Stimulated activated CD8-positive, alpha-beta memory T cell treated with anti-CD3 and anti-CD28 coated beads, Interleukin-4, amount 100 ng/mL, for 24 hours (primary cell): ENCODE measurements around the gene ARPC5L.
"Not testable (repeated sequence)": the region's sequence is repeated elsewhere in the genome, so short reads cannot be mapped to it uniquely, and the experiment has no call there.

ENCODE experiments used
- DNase-seq: peaks from one replicate; pipeline ENCODE4 v3.0.0-alpha.2; 2020; ENCODE audit warnings: low read depth

Gene ARPC5L

DNA sequence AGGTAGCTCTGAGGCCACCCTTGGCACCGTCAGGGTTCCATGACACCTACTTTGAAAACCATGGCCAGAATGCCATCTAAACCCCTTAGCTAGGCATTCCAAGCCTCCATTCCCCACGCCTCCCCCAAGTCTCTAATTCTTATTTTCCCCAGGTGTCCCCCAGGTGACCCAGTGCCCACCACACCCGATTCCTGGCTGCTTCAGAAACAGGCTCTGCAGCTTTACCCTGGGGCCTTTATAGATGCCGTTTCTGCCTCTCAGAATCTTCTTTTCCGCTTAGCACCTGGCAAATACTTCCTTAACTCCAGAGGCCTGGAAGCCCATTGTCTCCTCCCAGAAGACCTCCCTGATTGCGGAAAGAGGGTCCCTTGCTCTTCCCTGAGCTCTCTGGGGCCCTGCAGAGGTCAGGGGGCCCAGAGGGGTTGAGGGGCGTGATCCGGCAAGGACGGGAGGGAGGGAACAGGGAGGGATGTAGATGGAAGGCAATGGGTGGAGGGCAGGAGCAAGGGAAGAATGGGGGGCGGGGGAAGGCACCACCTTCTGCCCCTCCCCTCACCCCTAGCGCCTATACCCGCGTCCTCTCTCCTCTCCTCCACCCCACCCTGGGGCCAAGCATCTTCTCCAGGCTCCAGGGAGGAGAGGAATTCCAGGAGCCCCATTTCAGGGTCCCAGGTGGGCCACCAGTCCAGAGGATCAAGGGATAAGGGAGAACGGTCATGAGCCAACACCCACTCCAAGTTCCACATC, 20.7 kb upstream of the ARPC5L start:
- no peak for DNase-seq

DNA sequence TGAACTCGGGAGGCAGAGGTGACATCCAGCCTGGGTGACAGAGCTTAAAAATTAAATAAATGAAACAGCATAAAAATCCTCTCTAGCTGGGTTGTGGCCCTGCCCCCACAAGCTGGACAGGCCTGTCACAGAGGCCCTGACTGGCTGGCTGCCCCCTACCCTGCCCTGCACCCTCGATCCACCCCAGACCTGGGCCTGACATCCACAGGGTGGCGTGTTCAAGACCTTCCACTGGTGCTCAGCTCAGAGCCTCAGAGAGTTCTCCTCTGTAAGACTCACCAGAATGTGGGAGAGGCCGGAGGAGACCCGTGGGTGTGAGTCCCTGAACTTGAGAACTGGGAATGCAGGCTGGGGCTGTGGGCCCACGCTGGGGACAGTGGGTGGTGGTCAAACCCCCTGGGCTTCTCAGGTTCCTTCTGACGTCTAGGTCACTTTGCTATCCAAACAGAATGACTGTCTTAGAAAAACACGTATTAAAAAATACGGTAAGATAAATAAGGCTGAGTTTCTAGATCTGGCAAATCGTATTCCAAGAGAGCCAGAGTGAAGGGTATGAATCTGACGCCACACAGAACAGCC, 18.4 kb upstream of the ARPC5L start:
- DNase-seq: no peak

DNA sequence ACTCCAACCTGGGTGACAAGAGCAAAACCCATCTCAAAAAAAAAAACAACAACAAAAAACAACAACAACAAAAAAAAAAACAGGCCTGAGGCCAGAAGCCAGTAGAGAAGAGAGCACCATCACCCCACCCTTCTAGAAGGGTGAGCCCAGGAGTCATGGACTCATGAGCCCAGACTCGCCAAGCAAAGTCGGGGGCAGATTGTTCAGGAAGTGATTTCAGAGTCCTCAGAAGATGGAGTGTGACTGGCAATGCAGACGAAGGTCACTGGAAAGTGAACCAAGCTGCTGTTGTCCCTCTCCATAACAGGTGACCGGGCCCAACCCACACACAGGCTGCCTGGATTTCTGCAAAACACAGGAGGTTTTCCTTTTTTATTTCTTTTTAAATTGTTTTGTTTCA, 17.6 kb upstream of the ARPC5L start:
- no peak for DNase-seq

DNA sequence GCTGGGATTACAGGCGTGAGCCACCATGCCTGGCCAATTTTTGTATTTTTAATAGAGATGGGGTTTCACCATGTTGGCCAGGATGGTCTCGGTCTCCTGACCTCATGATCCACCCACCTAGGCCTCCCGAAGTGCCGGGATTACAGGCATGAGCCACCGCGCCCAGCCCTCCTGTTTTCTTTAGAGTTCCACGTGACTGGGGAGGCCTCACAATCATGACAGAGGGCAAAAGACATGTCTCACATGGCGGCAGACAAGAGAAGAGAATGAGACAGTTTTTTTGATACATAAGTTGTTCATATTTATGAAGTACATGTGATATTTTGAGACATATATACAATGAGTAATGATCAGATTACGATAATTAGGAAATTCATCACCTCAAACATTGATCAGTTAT, 15.5 kb upstream of the ARPC5L start:
- DNase-seq: not testable (repeated sequence)

DNA sequence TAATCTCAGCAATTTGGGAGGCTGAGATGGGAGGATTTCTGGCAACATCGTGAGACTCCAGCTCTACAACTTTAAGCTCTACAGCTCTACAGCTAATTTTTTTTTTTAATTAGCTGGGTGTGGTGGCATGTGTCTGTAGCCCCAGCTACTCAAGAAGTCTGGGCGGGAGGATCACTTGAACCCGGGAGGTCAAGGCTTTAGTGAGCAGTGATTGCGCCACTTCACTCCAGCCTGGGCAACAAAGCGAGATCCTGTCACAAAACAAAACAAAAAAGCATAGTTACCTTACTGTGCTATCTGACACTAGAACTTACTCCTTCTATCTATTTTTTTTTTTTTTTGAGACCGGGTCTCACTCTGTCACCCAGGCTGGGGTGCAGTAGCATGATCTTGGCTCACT, 15.0 kb upstream of the ARPC5L start:
- no peak for DNase-seq

DNA sequence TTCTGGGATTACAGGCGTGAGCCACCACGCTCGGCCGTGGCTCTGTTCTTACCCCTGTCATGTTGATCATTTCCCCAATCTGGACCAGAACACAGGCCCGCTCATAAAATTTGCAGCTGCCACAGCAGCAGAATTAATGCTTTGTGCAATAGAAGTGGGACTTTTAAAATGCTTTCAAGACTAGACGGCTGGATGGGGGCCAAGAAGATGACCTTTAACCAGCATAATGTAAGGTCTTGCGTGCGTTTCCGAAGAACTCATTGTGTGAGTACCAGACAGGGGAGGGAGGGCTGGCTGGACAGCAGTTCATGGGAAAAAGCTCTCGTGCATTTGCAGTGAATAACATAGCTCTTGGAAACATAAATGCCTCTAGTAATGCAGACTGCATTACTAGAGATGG, 12.1 kb upstream of the ARPC5L start:
- DNase-seq: no peak

DNA sequence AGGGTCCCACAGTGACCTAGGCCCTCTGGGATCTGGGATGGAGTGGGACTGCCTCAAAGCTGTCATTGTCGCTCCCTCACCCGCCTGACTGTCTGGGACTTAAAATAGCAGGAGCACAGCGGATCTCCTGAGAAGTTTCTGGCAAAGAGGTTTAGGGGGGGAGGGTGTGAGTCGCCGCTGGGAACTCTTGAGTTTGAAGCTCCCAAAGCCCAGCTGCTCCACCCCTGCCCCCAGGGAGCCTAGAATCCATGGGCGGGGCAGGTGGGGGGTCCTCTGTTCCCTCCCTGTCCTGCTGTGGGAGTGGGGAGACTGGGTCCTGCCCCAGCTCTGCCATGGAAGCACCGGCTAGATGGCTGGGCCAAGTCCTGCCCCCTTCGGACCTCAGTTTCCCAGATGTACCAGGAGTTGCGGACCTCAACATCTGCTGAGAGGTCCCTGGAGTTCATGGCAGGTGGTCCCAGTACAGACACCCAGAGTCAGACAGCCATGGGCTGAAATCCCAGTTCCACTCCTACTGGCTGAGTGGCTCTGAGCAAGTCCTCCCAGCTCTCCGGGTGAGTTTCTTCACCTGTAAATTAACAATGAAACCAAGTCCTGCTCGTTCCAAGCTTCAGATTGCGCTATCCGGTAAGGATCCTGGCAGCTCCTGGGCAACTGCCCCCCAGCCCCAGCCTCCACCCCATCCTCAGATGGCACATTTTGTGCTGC, 9.7 kb upstream of the ARPC5L start:
- no peak for DNase-seq

DNA sequence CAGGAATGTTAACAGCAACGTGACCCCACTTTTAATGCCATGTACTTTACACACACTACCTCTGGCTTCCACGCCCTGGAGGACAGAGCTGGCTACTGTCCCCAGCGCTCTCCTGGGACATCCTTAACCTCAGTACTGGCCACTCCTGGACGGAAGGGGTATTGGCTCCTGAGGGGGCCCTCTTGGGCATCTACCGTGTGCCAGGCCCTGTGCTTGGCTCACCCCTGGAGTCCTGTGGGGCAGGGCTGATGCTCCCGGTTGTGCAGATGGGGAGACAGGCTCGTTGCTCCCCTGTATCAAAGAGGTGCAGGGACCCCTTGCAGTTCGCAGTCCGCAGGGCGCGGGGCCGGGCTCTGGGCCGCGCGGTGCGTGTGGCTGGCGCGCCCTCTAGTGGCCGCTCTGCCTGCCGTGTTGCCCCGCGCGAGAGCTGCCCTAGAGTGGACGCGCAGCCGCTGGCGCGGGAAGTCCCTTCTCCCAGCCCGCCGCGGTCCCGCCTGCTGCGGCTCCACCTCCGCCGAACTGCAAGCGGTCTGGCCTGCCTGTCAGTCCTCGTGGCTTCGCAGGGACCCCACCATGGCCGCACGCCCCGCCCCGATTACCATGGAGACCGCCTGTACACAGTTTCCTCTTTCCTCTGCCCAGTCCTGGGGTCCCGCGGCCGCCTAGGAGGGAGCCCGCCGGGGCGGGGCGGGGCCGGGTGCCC, 8.9 kb upstream of the ARPC5L start, which contains the start of gene WDR38:
TSS of gene WDR38 (plus strand) at position 632 of the 703 bp plus-strand sequence. CDS start 72 bp downstream, outside the sequence.
- peak; percentile 79 for DNase-seq

DNA sequence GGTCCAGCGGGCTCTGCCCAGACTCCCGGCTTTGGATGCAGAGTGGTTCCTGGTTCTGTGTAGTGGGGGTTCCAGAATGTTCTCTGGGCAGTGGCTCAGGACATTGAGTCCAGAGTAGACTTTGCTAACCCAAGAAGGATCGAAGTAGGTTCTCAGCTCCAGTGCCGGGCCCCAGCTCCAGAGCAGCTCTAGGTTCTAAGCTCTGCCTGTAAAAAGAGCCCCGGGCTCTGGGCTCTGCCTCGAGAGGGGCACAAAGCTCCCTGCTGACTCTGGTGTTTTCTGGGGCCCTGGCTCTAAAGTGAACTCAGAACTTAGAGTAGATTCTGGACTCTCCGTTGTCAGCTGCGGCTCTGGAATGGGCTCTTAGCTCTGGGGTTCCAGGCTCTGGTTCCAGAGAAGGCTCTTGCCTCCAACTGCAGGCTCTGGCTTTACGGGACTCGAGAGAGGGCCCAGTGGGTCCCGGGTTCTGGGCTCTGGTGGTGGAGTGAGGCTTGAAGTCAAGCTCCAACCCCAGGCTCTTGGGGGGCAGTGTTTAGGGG, 8.3 kb upstream of the ARPC5L start:
- DNase-seq: no peak

DNA sequence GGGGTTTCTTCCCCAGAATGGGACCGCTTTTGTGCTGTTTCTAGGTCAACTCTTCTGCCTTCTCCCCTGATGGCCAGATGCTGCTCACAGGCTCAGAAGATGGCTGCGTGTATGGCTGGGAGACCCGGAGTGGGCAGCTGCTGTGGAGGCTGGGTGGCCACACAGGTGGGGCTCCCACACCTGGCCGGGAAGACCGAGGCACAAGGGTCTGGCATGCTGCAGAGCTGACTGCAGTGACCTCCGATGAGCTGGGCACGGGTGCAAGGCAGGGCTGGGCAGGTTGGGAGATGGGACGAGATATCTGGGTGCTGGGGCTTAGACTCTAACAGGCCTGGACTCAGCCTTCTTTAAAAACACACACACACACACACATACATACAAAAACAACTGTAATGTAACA, 7.8 kb upstream of the ARPC5L start:
- DNase-seq: no peak

DNA sequence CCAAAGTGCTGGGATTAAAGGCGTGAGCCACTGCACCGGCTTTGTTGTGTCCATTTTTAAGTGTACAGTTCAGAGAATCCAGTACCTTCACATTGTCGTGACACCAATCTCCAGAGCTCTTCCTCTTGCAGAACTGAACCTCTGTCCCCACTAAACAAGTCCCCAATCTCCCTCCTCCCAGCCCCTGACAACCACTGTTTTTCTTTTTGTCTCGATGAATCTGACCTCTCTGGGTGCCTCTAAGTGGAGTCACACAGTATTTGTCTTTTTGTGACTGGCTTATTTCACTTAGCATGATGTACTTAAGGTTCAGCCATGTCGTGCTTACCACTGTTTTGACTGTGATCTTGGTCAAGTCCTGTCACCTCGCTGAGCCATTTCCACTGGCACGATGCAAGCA, 7.1 kb upstream of the ARPC5L start:
- DNase-seq: no peak

DNA sequence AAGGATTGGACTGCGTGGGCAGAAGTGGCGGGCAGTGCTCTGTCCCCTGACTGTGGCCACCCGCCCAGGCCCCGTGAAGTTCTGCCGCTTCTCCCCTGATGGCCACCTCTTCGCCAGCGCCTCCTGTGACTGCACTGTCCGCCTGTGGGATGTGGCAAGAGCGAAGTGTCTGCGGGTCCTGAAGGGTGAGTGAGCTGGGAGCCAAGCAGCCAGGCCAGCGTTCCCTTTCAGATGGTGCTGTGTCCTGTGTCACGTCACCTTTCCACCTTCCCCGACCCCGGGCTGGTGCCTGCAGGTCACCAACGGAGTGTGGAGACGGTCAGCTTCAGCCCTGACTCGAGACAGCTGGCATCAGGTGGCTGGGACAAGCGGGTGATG, 6.4 kb upstream of the ARPC5L start:
- no peak for DNase-seq

DNA sequence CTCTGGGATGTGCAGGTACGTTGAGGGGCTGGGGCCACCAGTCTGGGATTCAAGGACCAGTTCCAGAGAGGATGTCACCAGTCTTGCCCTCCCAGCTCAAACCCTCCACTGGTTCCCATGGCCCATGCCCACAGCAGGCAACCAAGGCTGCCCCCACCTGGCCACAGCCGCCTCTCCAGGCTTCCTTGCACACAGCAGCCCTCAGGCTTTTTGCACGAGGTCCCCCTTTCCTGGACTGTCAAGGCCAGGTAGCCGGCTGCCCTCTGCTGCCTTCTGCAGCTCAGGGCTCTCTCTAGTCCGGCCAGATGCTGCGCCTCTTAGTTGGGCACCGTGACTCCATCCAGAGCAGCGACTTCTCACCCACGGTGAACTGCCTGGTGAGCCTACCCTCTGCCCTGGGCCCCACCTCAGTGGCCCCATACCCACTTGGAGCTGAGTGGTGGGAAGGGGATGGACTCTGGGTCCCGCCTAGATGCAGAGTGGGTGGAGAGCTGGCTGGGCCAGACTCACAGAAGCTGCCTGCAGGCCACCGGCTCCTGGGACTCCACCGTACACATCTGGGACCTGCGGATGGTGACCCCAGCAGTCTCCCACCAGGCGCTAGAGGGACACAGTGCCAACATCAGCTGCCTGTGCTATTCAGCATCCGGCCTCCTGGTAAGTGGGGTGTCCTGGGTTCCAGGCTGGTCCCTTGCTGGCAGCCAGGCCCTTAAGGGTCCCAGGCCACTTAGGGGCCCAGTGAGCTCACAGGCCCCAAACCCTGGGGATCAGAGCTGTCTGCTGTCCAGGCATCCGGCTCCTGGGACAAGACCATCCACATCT, 5.8 kb upstream of the ARPC5L start:
- peak; percentile 15 for DNase-seq

DNA sequence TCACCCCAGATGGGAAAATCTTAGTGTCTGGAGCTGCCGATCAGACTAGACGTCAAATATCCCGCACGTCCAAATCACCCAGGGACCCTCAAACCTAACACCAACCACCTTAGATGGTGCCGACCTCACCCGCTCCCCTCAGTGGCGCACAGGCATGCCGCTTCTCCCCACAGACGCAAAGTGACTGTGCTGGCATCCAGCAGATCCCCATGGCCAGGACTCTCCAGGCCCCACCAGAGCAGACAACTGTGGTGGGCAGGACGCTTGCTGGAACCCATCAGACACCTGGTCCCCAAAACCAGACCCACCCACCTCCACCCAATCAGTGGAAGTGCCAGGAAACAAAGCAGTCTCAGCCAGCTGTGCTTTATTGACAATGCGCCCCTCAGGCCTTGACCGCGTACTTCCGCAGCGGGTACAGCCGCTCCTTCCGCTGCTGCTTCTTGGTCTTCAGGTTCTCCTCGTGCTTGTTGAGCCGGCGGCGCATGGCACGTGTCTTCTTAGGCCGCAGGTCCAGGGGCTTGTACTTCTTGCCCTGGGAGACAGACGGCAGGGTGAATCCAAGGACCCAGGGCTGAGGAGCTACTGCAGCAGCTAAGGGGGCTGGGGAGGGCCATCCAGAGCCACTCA, 4.3 kb upstream of the ARPC5L start:
- DNase-seq: no peak

DNA sequence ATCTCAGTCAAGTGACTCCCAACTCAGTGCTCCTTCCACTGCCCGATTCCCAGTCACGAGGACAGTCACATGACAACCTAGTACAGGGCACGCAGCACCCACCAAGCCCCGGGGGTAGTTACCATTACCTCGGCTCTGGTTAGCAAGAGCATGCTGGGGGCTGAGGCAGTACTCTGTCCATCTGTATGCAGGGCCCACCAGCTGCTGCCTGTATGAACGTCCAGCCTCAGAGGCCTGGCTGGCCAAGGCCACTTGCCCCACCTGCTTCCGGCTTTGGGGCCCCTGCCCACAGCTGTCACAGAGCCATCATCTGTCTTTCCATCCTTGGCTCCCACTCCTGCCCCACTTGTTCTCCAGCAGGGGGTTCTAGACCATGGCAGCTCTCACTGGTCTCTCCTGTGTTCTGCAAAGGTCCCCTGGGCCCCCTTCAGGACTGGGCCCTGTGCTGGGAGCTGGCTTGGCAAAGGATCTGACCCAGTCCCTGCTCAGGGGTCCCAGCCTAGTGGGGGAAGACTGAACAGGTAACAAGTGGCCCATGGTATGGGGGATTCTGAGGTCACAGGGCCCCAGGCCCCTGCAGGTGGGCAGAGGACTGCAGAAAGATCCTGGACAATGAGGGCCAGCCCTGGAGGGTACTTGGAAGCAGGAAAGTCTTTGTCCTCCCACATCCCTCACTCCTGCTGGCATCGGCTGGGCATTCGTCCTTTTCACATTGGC, 3.4 kb upstream of the ARPC5L start:
- DNase-seq: no peak

DNA sequence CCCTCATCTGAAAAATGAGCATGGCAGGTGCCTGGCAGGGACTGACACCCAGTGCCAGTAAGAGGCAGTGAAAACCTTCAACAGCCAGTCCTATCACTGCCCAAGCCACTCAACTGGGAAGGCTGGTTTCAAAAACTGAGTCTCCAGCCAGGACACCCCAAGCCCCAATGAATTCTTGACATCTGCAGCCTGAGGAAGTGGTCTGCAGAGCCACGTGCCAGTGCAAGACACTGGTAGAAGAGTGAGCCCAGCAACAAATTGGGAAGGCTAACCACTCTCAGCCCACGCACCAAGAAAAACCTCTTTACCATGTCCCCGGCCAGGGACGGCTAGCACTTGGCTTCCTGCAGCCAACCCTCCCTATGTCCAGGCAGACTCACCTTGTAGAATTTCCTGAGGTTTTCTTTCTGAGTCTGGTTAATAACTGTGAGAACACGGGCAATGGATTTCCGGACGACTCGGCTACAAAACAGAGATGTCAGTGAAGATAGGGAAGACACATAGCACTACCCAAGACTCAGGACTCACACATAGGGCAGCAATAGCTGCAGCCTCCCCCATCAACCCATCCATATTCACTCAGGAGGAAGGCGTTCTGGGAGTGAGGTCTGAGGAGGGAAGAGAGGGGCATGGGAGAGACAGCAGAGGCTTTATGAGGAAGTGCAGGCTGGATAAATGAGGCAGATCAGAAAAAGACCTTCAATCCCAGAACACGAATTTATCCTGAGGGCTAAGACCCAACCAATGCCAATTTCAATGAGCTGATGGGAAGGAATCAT, 1.9 kb upstream of the ARPC5L start:
- no peak for DNase-seq

DNA sequence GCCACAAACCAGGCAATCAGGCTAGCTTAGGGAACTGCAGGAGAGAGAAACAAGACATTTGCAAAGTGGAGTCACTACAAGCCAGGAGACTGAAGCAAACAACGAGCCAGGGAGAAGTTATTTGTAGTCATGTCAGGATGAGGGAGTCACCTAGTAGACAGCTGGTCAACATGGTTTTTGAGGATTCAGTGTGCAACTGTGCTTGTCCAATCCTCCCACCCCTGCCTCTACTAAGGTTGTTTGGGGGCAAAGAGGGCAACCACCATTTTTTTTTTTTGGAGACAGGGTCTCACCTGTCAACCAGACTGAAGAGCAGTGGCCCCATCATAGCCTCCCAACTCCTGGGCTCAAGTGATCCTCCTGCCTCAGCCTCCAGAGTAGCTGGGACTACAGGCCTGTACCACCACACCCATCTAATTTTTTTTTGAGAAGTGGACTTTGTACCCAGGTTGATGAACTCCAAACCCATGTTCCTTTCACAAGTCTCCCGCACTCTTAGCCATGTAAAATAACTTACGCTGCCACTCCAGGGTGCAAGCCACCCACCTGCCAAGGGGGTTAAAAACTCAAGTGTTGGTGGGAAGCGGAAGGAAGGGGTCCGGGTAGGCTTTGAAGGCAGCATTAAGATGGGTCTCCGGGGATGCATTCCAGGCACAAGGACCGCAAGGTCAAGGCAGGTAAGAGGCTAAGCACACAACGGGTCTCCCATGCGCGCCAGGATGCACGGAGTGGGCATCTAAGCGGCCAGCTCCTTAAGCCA, 1.2 kb upstream of the ARPC5L start:
- no peak for DNase-seq

DNA sequence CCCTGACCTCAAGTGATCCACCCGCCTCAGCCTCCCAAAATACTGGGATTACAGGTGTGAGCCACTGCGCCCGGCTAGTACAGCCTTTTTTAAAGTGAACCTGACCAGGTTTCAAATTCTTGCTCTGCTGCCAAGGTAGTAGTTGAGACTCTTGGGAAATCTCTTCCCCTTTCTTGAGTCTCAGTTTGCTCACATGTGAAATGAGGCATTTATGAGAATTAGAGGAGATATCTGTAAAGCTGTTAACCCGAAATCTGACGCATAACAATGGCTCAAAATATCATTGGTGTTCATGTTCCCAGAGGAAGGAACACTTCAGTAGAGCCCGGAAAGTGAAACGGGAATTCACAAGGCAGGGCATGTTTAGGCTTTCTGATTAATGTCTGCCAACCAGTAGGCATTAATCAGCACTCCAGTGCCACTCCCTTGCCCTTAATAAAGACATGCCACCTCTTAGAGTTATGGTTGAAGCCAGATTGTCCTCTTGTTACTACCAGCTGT, 1.5 kb downstream of the ARPC5L start:
- DNase-seq: no peak
